Measurements from ENCODE around the gene TNFRSF4.

DNA sequence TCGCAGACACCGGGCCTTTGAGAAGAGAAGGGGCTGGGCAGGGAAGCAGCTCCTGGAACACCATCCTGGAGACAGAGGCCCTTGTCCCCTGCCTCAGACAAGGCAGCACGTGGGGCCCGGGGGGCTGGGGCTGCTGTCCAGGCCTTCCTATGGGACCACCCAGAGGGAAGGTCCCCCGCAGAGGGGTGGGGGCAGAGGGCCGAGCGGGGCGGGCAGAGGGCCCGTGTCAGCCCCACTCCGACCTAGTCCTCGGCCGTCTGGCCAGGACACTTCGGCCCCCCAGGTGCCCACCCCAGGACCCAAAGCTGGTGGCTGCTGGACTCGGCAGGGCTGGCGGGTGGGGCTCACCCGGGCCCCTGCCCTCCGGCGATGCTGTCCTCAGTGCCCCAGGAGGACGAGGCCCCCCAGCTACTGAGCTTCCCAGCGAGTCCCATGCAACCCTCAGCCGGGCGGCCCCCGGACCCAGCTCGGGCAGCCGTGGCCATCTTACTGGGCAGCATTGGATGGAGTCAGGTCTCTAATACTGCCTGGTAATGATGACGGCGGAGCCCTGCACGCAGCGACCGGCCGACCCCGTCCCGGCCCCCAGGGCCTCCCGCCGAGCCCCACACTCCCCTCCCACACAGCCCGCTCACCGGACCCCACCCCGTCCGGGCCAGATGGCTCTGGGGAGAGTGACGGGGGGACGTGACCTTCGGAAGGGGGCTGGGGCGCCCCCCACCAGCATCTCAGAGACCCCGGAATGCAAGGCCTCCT is 47.1 kb downstream of the TNFRSF4 start:
- no peak for TF ChIP-seq EZH2 (IDR thresholded peaks at IDR 0.05; ENCODE audit: borderline replicate concordance, insufficient read depth, low read depth, low read length, poor library complexity, severe bottlenecking)
- TF ChIP-seq, protein P1, sequence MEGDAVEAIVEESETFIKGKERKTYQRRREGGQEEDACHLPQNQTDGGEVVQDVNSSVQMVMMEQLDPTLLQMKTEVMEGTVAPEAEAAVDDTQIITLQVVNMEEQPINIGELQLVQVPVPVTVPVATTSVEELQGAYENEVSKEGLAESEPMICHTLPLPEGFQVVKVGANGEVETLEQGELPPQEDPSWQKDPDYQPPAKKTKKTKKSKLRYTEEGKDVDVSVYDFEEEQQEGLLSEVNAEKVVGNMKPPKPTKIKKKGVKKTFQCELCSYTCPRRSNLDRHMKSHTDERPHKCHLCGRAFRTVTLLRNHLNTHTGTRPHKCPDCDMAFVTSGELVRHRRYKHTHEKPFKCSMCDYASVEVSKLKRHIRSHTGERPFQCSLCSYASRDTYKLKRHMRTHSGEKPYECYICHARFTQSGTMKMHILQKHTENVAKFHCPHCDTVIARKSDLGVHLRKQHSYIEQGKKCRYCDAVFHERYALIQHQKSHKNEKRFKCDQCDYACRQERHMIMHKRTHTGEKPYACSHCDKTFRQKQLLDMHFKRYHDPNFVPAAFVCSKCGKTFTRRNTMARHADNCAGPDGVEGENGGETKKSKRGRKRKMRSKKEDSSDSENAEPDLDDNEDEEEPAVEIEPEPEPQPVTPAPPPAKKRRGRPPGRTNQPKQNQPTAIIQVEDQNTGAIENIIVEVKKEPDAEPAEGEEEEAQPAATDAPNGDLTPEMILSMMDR (IDR thresholded peaks at IDR 0.05), result no peak
